ENCODE measurements around the gene PRSS57. TPM values are rescaled to one million over a fixed set of nuclear protein-coding genes. Genes with fewer than 3 reads are reported as not detected.
A peak's percentile ranks its signal among the peaks of the same experiment; 100 is the strongest.

PRSS57 gene
- total and polyA plus RNA-seq, 2 of the 13 experiments (the other 11 are each of a cell fraction or from before 2014, with no cell fraction given) = 0.12 TPM; not detected in 1

DNA sequence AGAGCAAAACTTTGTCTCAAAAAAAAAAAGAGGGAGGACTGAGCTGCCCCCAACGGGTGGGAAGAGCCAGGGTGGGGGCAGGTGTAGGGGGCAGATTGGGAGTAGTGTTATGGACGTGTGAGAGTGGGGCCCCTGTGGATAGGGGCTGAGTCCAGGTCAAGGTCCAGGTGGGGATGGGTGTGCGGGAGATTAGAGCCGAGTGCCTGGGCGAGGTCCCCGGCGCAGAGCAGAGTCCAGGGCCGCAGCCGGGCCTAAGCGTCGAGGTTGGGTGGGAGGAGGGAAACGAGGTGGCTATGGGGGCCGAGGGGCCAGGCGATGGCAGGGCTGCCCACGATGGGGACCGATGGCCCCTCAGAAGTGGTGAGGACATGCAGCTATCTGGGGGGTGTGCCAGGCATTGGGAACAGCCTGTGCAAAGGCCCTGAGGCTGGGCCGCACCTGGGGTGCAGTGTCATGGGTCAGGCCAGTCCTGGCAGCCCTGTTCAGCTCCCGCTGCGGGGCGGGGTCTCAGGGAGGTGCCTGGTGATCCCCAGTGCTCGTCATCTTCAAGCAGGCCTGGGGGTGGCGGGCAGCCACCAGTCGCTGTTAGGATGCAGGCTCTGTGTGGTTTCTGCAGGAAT is 43.4 kb upstream of the PRSS57 start (continued):
- no peak for TF ChIP-seq ZNF660 (CRISPR knock-in tag; IDR thresholded peaks at IDR 0.05; ENCODE audit: borderline replicate concordance, low read depth)
- TF ChIP-seq, protein P1, sequence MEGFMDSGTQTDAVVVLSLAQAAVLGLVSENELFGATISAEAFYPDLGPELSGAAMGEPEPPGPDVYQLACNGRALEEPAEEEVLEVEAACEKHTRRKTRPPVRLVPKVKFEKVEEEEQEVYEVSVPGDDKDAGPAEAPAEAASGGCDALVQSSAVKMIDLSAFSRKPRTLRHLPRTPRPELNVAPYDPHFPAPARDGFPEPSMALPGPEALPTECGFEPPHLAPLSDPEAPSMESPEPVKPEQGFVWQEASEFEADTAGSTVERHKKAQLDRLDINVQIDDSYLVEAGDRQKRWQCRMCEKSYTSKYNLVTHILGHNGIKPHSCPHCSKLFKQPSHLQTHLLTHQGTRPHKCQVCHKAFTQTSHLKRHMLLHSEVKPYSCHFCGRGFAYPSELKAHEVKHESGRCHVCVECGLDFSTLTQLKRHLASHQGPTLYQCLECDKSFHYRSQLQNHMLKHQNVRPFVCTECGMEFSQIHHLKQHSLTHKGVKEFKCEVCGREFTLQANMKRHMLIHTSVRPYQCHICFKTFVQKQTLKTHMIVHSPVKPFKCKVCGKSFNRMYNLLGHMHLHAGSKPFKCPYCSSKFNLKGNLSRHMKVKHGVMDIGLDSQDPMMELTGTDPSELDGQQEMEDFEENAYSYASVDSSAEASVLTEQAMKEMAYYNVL (CRISPR knock-in tag; IDR thresholded peaks at IDR 0.05; ENCODE audit: borderline replicate concordance) = peak; percentile 91
- TF ChIP-seq NFIC (IDR thresholded peaks at IDR 0.05; ENCODE audit: low read length) = no peak; the same call in 1 of the 2 replicates
- TF ChIP-seq YY1 (IDR thresholded peaks at IDR 0.05; ENCODE audit: insufficient read depth, insufficient replicate concordance, low read depth, low read length) = peak; percentile 41
- no peak for TF ChIP-seq DR1 (CRISPR knock-in tag; IDR thresholded peaks at IDR 0.05)
- no peak for TF ChIP-seq NBN (conservative IDR thresholded peaks at IDR 0.05)
- peak; percentile 21; the same call in 1 of the 2 replicates for TF ChIP-seq KMT2A (CRISPR knock-in tag; IDR thresholded peaks at IDR 0.05)
- TF ChIP-seq ZNF138 (CRISPR knock-in tag; IDR thresholded peaks at IDR 0.05; ENCODE audit: low read depth) = no peak
- TF ChIP-seq SIN3A (IDR thresholded peaks at IDR 0.05; ENCODE audit: borderline replicate concordance, low read depth, low read length) = no peak
- TF ChIP-seq ZFP90 (CRISPR knock-in tag; IDR thresholded peaks at IDR 0.05; ENCODE audit: borderline replicate concordance) = no peak; the same call in 1 of the 2 replicates
- TF ChIP-seq ZNF652 (CRISPR knock-in tag; IDR thresholded peaks at IDR 0.05; ENCODE audit: borderline replicate concordance, low read depth) = peak; percentile 11; the same call in 1 of the 2 replicates
- TF ChIP-seq BRF2 (CRISPR knock-in tag; IDR thresholded peaks at IDR 0.05) = peak; percentile 37; the same call in 1 of the 2 replicates
- TF ChIP-seq TP53 (CRISPR knock-in tag; conservative IDR thresholded peaks at IDR 0.05) = no peak
- TF ChIP-seq SRSF4 (IDR thresholded peaks at IDR 0.05; ENCODE audit: low read depth, low read length, poor library complexity, severe bottlenecking) = no peak
- TF ChIP-seq ZNF781 (CRISPR knock-in tag; IDR thresholded peaks at IDR 0.05; ENCODE audit: borderline replicate concordance, not compliant biosample characterization) = peak; percentile 43
- peak; percentile 82 for TF ChIP-seq ZNF543 (CRISPR knock-in tag; IDR thresholded peaks at IDR 0.05)
- TF ChIP-seq ELF3 (CRISPR knock-in tag; IDR thresholded peaks at IDR 0.05) = peak; percentile 77
- peak; percentile 90 for TF ChIP-seq THRA (CRISPR knock-in tag; IDR thresholded peaks at IDR 0.05; ENCODE audit: borderline replicate concordance)
- TF ChIP-seq, protein P2, sequence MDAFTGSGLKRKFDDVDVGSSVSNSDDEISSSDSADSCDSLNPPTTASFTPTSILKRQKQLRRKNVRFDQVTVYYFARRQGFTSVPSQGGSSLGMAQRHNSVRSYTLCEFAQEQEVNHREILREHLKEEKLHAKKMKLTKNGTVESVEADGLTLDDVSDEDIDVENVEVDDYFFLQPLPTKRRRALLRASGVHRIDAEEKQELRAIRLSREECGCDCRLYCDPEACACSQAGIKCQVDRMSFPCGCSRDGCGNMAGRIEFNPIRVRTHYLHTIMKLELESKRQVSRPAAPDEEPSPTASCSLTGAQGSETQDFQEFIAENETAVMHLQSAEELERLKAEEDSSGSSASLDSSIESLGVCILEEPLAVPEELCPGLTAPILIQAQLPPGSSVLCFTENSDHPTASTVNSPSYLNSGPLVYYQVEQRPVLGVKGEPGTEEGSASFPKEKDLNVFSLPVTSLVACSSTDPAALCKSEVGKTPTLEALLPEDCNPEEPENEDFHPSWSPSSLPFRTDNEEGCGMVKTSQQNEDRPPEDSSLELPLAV (CRISPR knock-in tag; conservative IDR thresholded peaks at IDR 0.05; ENCODE audit: low read depth) = no peak

Data from HepG2 (cell line).